HG03139 (cell line): Measurements from ENCODE around the gene PPFIA4.

Experiments
- ATAC-seq: cut with Tn5 transposase; IDR thresholded peaks from one replicate; pipeline ENCODE4 v1.9.1; 2021; ENCODE audit not compliant: unreplicated experiment

PPFIA4 gene

GRCh38 chr1:203056012-203056411 is 29.7 kb downstream of the PPFIA4 start:
- no peak for ATAC-seq

- no peak for ATAC-seq
These were observed 30.2 kb downstream of the PPFIA4 start for GRCh38 chr1:203056516-203056915.

- no peak for ATAC-seq
These were observed 31.8 kb downstream of the PPFIA4 start for GRCh38 chr1:203057911-203058675.

GRCh38 chr1:203058676-203058935 is 32.3 kb downstream of the PPFIA4 start:
- ATAC-seq, result no peak

GRCh38 chr1:203059485-203059884 is 33.2 kb downstream of the PPFIA4 start:
- ATAC-seq, result no peak

GRCh38 chr1:203060115-203060514 is 33.8 kb downstream of the PPFIA4 start:
- ATAC-seq, result no peak

GRCh38 chr1:203063287-203063686 is 37.0 kb downstream of the PPFIA4 start:
- no peak for ATAC-seq

GRCh38 chr1:203065191-203065590 is 38.9 kb downstream of the PPFIA4 start:
- ATAC-seq, result no peak

- ATAC-seq, result no peak
These were observed 39.7 kb downstream of the PPFIA4 start for GRCh38 chr1:203065986-203066385.

- no peak for ATAC-seq
These were observed 40.7 kb downstream of the PPFIA4 start for GRCh38 chr1:203066965-203067364.

- ATAC-seq, result no peak
These were observed 42.9 kb downstream of the PPFIA4 start for GRCh38 chr1:203069030-203069747.

- no peak for ATAC-seq
These were observed 45.8 kb downstream of the PPFIA4 start for GRCh38 chr1:203072002-203072602.

GRCh38 chr1:203072911-203073310 is 46.6 kb downstream of the PPFIA4 start:
- ATAC-seq, result no peak

- ATAC-seq, result no peak
These were observed 47.2 kb downstream of the PPFIA4 start for GRCh38 chr1:203073469-203073868.

GRCh38 chr1:203074610-203075009 is 48.3 kb downstream of the PPFIA4 start:
- no peak for ATAC-seq

- no peak for ATAC-seq
These were observed 49.1 kb downstream of the PPFIA4 start for GRCh38 chr1:203075236-203076030.

- no peak for ATAC-seq
These were observed 49.8 kb downstream of the PPFIA4 start for GRCh38 chr1:203076031-203076511.

- no peak for ATAC-seq
These were observed 51.1 kb downstream of the PPFIA4 start for GRCh38 chr1:203077367-203077766.

- ATAC-seq, result no peak
These were observed 51.7 kb downstream of the PPFIA4 start for GRCh38 chr1:203077956-203078355.

GRCh38 chr1:203078478-203078877 is 52.2 kb downstream of the PPFIA4 start:
- ATAC-seq, result no peak

GRCh38 chr1:203080456-203080855 is 54.2 kb downstream of the PPFIA4 start:
- no peak for ATAC-seq
